GM12878 (cell line): ENCODE data around the gene HMCN1. TPM values are rescaled to one million over a fixed set of nuclear protein-coding genes. Genes with fewer than 3 reads are reported as not detected.

Source experiments
- ATAC-seq: fragments of 200-7000 bp; cut with Tn5 transposase; 3 replicates; pipeline ENCODE4 v1.9.1; 2020; ENCODE audit warnings: mild to moderate bottlenecking, moderate library complexity
- BruUV-seq: library from RNA; stranded (reverse); fragments of 400-500 nt; replicated peaks from 2 replicates; lab custom pipeline; 2021; lab: Mats Ljungman, UMichigan
- CTCF ChIA-PET: fragments of 300-600 bp; sonication (Branson Sonifier 250); formaldehyde crosslinking; extraction: SDS; loops from one replicate; lab custom pipeline; 2021; ENCODE audit warnings: inconsistent platforms; lab: Yijun Ruan, JAX
- POLR2A ChIA-PET: fragments of 350-600 bp; formaldehyde crosslinking; extraction: SDS; loops from one replicate; lab custom pipeline; 2021; ENCODE audit warnings: inconsistent platforms; lab: Charles Lee
- RAD21 ChIA-PET: fragments of 300-600 bp; sonication (Branson Sonifier 250); formaldehyde crosslinking; loops from one replicate; lab custom pipeline; 2023; ENCODE audit warnings: antibody characterized with exemption; ENCODE audit not compliant: unreplicated experiment; lab: Charles Lee
- SMC1A ChIA-PET: fragments of 300-600 bp; sonication (Branson Sonifier 250); formaldehyde crosslinking; loops from one replicate; lab custom pipeline; 2023; ENCODE audit not compliant: unreplicated experiment, uncharacterized antibody; lab: Charles Lee
- DNase-seq: peaks from one replicate; pipeline ENCODE4 v3.0.0-alpha.2; 2011; ENCODE audit warnings: low read depth, low spot score
- FAIRE-seq: peaks from 3 replicates; lab custom pipeline; 2011; peaks lifted over from hg19 to GRCh38; lab: Jason Lieb, UNC
- H2AFZ ChIP-seq: 2 replicates; pipeline ENCODE4 v1.6.0; 2011; ENCODE audit warnings: low read depth, low read length, control low read depth; ENCODE audit not compliant: control insufficient read depth
- H3K27ac ChIP-seq: 2 replicates; pipeline ENCODE4 v1.5.1; 2011; ENCODE audit warnings: control low read depth; ENCODE audit not compliant: control insufficient read depth, insufficient read depth
- H3K27me3 ChIP-seq, 2 experiments: replicated peaks in 1 of 2; 2 replicates each; pipeline versions ENCODE4 v1.6.0 to v1.6.1; 2011; ENCODE audit warnings: low read length in 1 of 2; ENCODE audit not compliant: control insufficient read depth in 2 of 2, insufficient read depth in 2 of 2
- H3K36me3 ChIP-seq, 2 experiments: 2 replicates each; pipeline ENCODE4 v1.5.1; 2011; ENCODE audit warnings: low read length in 1 of 2; ENCODE audit not compliant: control insufficient read depth in 2 of 2, insufficient read depth in 2 of 2
- H3K4me1 ChIP-seq: 2 replicates; pipeline ENCODE4 v1.6.1; 2011; ENCODE audit warnings: mild to moderate bottlenecking, low read length, moderate library complexity, mixed read lengths; ENCODE audit not compliant: control insufficient read depth, insufficient read depth
- H3K4me2 ChIP-seq: 2 replicates; pipeline ENCODE4 v1.6.0; 2011; ENCODE audit warnings: control low read depth; ENCODE audit not compliant: control insufficient read depth, insufficient read depth
- H3K4me3 ChIP-seq: fragments of 200-600 bp; sonication (generic); 2 replicates; pipeline ENCODE4 v1.5.1; 2016
- H3K79me2 ChIP-seq: 2 replicates; pipeline ENCODE4 v1.6.0; 2011; ENCODE audit warnings: low read length; ENCODE audit not compliant: control insufficient read depth, insufficient read depth
- H3K9ac ChIP-seq: 2 replicates; pipeline ENCODE4 v1.8.0; 2011; ENCODE audit warnings: low read length, control low read depth, mixed read lengths; ENCODE audit not compliant: control insufficient read depth, insufficient read depth
- H3K9me3 ChIP-seq: replicated peaks from 3 replicates; pipeline ENCODE4 v1.5.1; 2011; ENCODE audit warnings: mild to moderate bottlenecking, low read length; ENCODE audit not compliant: control insufficient read depth, insufficient read depth
- H4K20me1 ChIP-seq: 2 replicates; pipeline ENCODE4 v1.6.0; 2011; ENCODE audit not compliant: control insufficient read depth, insufficient read depth
- CBX3 ChIP-seq: fragments of 200-600 bp; sonication (generic); IDR thresholded peaks from 2 replicates; pipeline ENCODE4 v1.6.1; 2016; ENCODE audit warnings: low read depth, borderline replicate concordance
- NR2F1 ChIP-seq: fragments of 450-650 bp; conservative IDR thresholded peaks from 2 replicates; pipeline ENCODE4 v1.6.1; 2017; ENCODE audit warnings: mild to moderate bottlenecking
- POLR2AphosphoS2 ChIP-seq: IDR thresholded peaks from 2 replicates; pipeline ENCODE4 v1.6.1; 2011; ENCODE audit warnings: low read depth, mild to moderate bottlenecking, low read length, improper control_type of control experiment, moderate library complexity
- PRDM15 ChIP-seq: fragments of 450-650 bp; formaldehyde crosslinking; IDR thresholded peaks from 2 replicates; pipeline ENCODE4 v1.4.0; 2020; ENCODE audit warnings: mild to moderate bottlenecking, moderate library complexity
- RUNX3 ChIP-seq: IDR thresholded peaks from 2 replicates; pipeline ENCODE4 v1.6.1; 2012; ENCODE audit warnings: low read length, inconsistent platforms
- SPI1 ChIP-seq: IDR thresholded peaks from 2 replicates; pipeline ENCODE4 v1.6.1; 2011; ENCODE audit warnings: low read depth, mild to moderate bottlenecking, low read length, moderate library complexity, borderline replicate concordance; ENCODE audit not compliant: insufficient read depth
- STAT1 ChIP-seq: fragments of 450-650 bp; conservative IDR thresholded peaks from 2 replicates; pipeline ENCODE4 v1.6.1; 2014; ENCODE audit warnings: antibody characterized with exemption, mild to moderate bottlenecking
- YBX1 ChIP-seq: fragments of 450-650 bp; IDR thresholded peaks from 2 replicates; pipeline ENCODE4 v1.6.1; 2016; ENCODE audit warnings: antibody characterized with exemption
- WGBS: methylation state at CpG from one replicate; pipeline ENCODE4 v1.1.6; 2016; ENCODE audit warnings: low lambda C conversion rate; ENCODE audit not compliant: insufficient replicate concordance, insufficient coverage; ENCODE audit errors: missing lambda C conversion rate; 5-methylcytosine and 5-hydroxymethylcytosine counted together
- in situ Hi-C: fragments of 300-500 bp; cut with MboI; formaldehyde crosslinking; loops from 9 replicates; pipeline ENCODE4 v1.14.3; 2018; ENCODE audit warnings: mixed read lengths
- intact Hi-C: fragments of 100-400 bp; cut with micrococcal nuclease; formaldehyde crosslinking; loops from one replicate; pipeline ENCODE4 v1.14.2; 2022; ENCODE audit not compliant: unreplicated experiment
- polyA plus RNA-seq, 11 experiments: library from polyadenylated mRNA; depleted of rRNA in 4 of 11; unstranded in 6 of 11; stranded (reverse) in 5 of 11; fragments of >200 nt; fragmentation: Nextera tagmentation in 4 of 11; fragmentation: Illumina TruSeq in 1 of 11; extraction: Ambion mirVana in 4 of 11; extraction: Trizol in 1 of 11; gene quantifications; 1 replicate in 1 of 11; 2 replicates in 10 of 11; pipeline versions ENCODE4 v1.2.1 to v1.2.3, GENCODE V29; 2011 to 2016; ENCODE audit warnings: inconsistent platforms in 2 of 11, missing spikeins in 2 of 11, low read depth in 1 of 11
- total RNA-seq, 4 experiments: library from RNA; depleted of rRNA in 3 of 4; stranded (reverse); fragments of >200 nt in 3 of 4; fragmentation: Illumina TruSeq in 1 of 4; extraction: Trizol in 1 of 4; gene quantifications; 2 replicates each; pipeline versions ENCODE4 v1.2.1 to v1.2.3, GENCODE V29; 2013 to 2021
- TF ChIP-seq, protein P1 (sequence below): fragments of 450-650 bp; IDR thresholded peaks from 2 replicates; pipeline ENCODE4 v1.6.1; 2017; ENCODE audit warnings: mild to moderate bottlenecking, moderate library complexity
- TF ChIP-seq, protein P2 (sequence below): IDR thresholded peaks from 2 replicates; pipeline ENCODE4 v1.6.1; 2011; ENCODE audit warnings: low read depth, mild to moderate bottlenecking, low read length, moderate library complexity, borderline replicate concordance; ENCODE audit errors: extremely low read depth

The HMCN1 gene
- total and polyA plus RNA-seq, 10 of the 15 experiments (the other 5 are each of a cell fraction or from before 2014, with no cell fraction given): under 0.01 to 0.07 TPM; not detected in 8

- TF ChIP-seq, protein P1, sequence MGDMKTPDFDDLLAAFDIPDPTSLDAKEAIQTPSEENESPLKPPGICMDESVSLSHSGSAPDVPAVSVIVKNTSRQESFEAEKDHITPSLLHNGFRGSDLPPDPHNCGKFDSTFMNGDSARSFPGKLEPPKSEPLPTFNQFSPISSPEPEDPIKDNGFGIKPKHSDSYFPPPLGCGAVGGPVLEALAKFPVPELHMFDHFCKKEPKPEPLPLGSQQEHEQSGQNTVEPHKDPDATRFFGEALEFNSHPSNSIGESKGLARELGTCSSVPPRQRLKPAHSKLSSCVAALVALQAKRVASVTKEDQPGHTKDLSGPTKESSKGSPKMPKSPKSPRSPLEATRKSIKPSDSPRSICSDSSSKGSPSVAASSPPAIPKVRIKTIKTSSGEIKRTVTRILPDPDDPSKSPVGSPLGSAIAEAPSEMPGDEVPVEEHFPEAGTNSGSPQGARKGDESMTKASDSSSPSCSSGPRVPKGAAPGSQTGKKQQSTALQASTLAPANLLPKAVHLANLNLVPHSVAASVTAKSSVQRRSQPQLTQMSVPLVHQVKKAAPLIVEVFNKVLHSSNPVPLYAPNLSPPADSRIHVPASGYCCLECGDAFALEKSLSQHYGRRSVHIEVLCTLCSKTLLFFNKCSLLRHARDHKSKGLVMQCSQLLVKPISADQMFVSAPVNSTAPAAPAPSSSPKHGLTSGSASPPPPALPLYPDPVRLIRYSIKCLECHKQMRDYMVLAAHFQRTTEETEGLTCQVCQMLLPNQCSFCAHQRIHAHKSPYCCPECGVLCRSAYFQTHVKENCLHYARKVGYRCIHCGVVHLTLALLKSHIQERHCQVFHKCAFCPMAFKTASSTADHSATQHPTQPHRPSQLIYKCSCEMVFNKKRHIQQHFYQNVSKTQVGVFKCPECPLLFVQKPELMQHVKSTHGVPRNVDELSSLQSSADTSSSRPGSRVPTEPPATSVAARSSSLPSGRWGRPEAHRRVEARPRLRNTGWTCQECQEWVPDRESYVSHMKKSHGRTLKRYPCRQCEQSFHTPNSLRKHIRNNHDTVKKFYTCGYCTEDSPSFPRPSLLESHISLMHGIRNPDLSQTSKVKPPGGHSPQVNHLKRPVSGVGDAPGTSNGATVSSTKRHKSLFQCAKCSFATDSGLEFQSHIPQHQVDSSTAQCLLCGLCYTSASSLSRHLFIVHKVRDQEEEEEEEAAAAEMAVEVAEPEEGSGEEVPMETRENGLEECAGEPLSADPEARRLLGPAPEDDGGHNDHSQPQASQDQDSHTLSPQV: no peak
- TF ChIP-seq POLR2AphosphoS2: no peak
- TF ChIP-seq CBX3: no peak
- TF ChIP-seq, protein P2, sequence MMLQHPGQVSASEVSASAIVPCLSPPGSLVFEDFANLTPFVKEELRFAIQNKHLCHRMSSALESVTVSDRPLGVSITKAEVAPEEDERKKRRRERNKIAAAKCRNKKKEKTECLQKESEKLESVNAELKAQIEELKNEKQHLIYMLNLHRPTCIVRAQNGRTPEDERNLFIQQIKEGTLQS: no peak
- no peak for TF ChIP-seq STAT1
- no peak for TF ChIP-seq RUNX3
Observed at GRCh38 chr1:186063091-186063657, 329.0 kb downstream of the HMCN1 start (continued).

GRCh38 chr1:186066411-186066810 is 332.2 kb downstream of the HMCN1 start:
- Histone ChIP-seq H2AFZ (no peak overlapping the region), H3K27me3 (no peaks in the 10 kb centered on the region), H3K4me1 (no peaks in the 10 kb centered on the region), H4K20me1 (no peaks in the 10 kb centered on the region), H3K27ac (no peak overlapping the region), H3K36me3 (no peaks in the 10 kb centered on the region), H3K9ac (no peak overlapping the region), H3K9me3 (no peaks in the 10 kb centered on the region), H3K79me2 (no peaks in the 10 kb centered on the region), H3K4me2 (no peak overlapping the region), H3K4me3 (no peak overlapping the region)
- 9% methylated on average over 3 of the region's 3 CpGs for WGBS
- ATAC-seq (no peak), FAIRE-seq (no peak), DNase-seq (no peak)
- ChIA-PET SMC1A (no interaction called here), CTCF (no interaction called here), POLR2A (no interaction called here), RAD21 (no interaction called here)
- in situ Hi-C loops (no loop called here), intact Hi-C loops (no loop called here)
- BruUV-seq: no TSS peak
- no peak for TF ChIP-seq PRDM15
- TF ChIP-seq NR2F1: no peak
- no peak for TF ChIP-seq YBX1
- peak; percentile 52; the same call in 1 of the 2 replicates for TF ChIP-seq SPI1
